ENCODE results near the gene TXLNB. TPM values are rescaled to one million over a fixed set of nuclear protein-coding genes. Genes with fewer than 3 reads are reported as not detected.

TXLNB gene
- total and polyA plus RNA-seq, 2 donors (not counting 3 experiments of a cell fraction or from before 2014, with no cell fraction given): 0.04 to 0.18 TPM

- intact Hi-C loops (cut with micrococcal nuclease) (loop anchor here (1.0 kb wide), 2 partner anchors 32 to 72 kb away; no protein-coding TSS in a partner anchor), dilution Hi-C loops (cut with MboI; ENCODE audit: extremely low pct_ligation_motif_present, low sequenced_read_pairs) (no loop called here)
- DNase-seq (ENCODE audit: low read depth, low spot score) (peak; percentile 79), FAIRE-seq (peak; percentile 78)
- TF ChIP-seq MAX (IDR thresholded peaks at IDR 0.05; ENCODE audit: insufficient read depth, insufficient read length): no peak
- TF ChIP-seq CTCF (IDR thresholded peaks at IDR 0.05; ENCODE audit: extremely low read depth in 1 of 2, insufficient read depth in 1 of 2, low read depth in 1 of 2, low read length in 2 of 2): no peak
- TF ChIP-seq POLR2AphosphoS5 (IDR thresholded peaks at IDR 0.05; ENCODE audit: insufficient read depth, low read depth, low read length): no peak
- TF ChIP-seq GATA2 (IDR thresholded peaks at IDR 0.05; ENCODE audit: insufficient read depth, insufficient read length, low read depth, low read length): no peak
- TF ChIP-seq POLR2A (IDR thresholded peaks at IDR 0.05; ENCODE audit: low read depth, low read length): no peak
- peak; percentile 62 for TF ChIP-seq JUN (IDR thresholded peaks at IDR 0.05; ENCODE audit: borderline replicate concordance, insufficient read depth, insufficient read length, low read depth)
- peak; percentile 7 for TF ChIP-seq FOS (IDR thresholded peaks at IDR 0.05; ENCODE audit: borderline replicate concordance, insufficient read depth, low read length)
- no peak for TF ChIP-seq MYC (IDR thresholded peaks at IDR 0.05; ENCODE audit: low read depth, low read length)
- H4K20me1 ChIP-seq (replicated peaks; ENCODE audit: control insufficient read depth, extremely low read depth, insufficient read depth, low read length): no peaks in the 10 kb centered on the region
- no peak overlapping the region for H3K9ac ChIP-seq (replicated peaks; ENCODE audit: extremely low read depth, insufficient read depth, low read length)
- no peak overlapping the region for H3K4me3 ChIP-seq (replicated peaks in 1 of 3; ENCODE audit: insufficient read depth in 1 of 3, low read depth in 1 of 3, low read length in 3 of 3)
- peak overlapping the region; percentile 18 for H3K4me2 ChIP-seq (ENCODE audit: insufficient read depth, low read length)
- H3K79me2 ChIP-seq (ENCODE audit: control insufficient read depth, insufficient read depth, low read length): no peaks in the 10 kb centered on the region
- H3K4me1 ChIP-seq (ENCODE audit: control insufficient read depth, extremely low read depth, insufficient read depth, low read length): peaks cover 9% of the 10 kb centered on the region
- H3K9me3 ChIP-seq (replicated peaks; ENCODE audit: control insufficient read depth, insufficient read depth, low read length): no peaks in the 10 kb centered on the region
- ChIA-PET POLR2A (interaction anchor here (0.5 kb wide), 1 partner anchor 98 kb away, joined by 3 read pairs; no protein-coding TSS in a partner anchor), CTCF (interaction anchor here (0.6 to 1.9 kb wide), 7 partner anchors 11 to 74 kb away, joined by 3 to 9 read pairs (median 3); no protein-coding TSS in a partner anchor)
- H3K9me1 ChIP-seq (replicated peaks; ENCODE audit: control insufficient read depth, extremely low read depth, insufficient read depth, low read length): no peaks in the 10 kb centered on the region
- TSS peak; percentile 14 for BruUV-seq (replicated peaks)
- no peaks in the 10 kb centered on the region for H3K36me3 ChIP-seq (ENCODE audit: control insufficient read depth in 2 of 2, extremely low read depth in 1 of 2, insufficient read depth in 2 of 2, low read length in 2 of 2)
- H2AFZ ChIP-seq (ENCODE audit: low read depth, low read length): peak overlapping the region; percentile 7
- H3K27me3 ChIP-seq (ENCODE audit: control insufficient read depth in 2 of 2, insufficient read depth in 2 of 2, low read length in 2 of 2): no peaks in the 10 kb centered on the region
- H3K27ac ChIP-seq (ENCODE audit: insufficient read depth, low read depth, low read length): peak overlapping the region; percentile 9
These were observed 949 bp downstream of the TXLNB start for GRCh38 chr6:139290787-139291311.

All from endothelial cell of umbilical vein (primary cell).